ENCODE data around the gene AP4M1.

DNA sequence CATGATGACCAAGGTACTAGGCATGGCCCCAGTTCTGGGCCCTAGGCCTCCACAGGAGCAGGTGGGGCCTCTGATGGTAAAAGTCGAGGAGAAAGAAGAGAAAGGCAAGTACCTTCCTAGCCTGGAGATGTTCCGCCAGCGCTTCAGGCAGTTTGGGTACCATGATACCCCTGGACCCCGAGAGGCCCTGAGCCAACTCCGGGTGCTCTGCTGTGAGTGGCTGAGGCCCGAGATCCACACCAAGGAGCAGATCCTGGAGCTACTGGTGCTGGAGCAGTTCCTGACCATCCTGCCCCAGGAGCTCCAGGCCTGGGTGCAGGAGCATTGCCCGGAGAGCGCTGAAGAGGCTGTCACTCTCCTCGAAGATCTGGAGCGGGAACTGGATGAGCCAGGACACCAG lies 44.4 kb upstream of the AP4M1 start:
- TF ChIP-seq, protein P1, sequence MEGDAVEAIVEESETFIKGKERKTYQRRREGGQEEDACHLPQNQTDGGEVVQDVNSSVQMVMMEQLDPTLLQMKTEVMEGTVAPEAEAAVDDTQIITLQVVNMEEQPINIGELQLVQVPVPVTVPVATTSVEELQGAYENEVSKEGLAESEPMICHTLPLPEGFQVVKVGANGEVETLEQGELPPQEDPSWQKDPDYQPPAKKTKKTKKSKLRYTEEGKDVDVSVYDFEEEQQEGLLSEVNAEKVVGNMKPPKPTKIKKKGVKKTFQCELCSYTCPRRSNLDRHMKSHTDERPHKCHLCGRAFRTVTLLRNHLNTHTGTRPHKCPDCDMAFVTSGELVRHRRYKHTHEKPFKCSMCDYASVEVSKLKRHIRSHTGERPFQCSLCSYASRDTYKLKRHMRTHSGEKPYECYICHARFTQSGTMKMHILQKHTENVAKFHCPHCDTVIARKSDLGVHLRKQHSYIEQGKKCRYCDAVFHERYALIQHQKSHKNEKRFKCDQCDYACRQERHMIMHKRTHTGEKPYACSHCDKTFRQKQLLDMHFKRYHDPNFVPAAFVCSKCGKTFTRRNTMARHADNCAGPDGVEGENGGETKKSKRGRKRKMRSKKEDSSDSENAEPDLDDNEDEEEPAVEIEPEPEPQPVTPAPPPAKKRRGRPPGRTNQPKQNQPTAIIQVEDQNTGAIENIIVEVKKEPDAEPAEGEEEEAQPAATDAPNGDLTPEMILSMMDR (IDR thresholded peaks at IDR 0.05; ENCODE audit: low read length) = no peak
- TF ChIP-seq EZH2 (optimal IDR thresholded peaks at IDR 0.05; ENCODE audit: low read depth, low read length) = no peak

Measured in MM.1S (cell line).